Kasumi-1 (cell line): ENCODE measurements around the gene SLC11A1.

Source experiments
- DNase-seq, 2 experiments: peaks; one replicate each; lab custom pipeline; 2025; lab: John Stamatoyannopoulos, UW

Gene SLC11A1

GRCh38 chr2:218405086-218405745 is 23.1 kb downstream of the SLC11A1 start:
- no peak for DNase-seq

GRCh38 chr2:218405746-218406208 is 23.7 kb downstream of the SLC11A1 start:
- peak in 1 of 2 experiments; percentile 1 for DNase-seq

GRCh38 chr2:218406209-218406948 is 24.3 kb downstream of the SLC11A1 start:
- peak; percentile 91 to 92 for DNase-seq

- peak; percentile 45 to 70 for DNase-seq
These were observed 25.0 kb downstream of the SLC11A1 start for GRCh38 chr2:218406949-218407618.

GRCh38 chr2:218407717-218408116 is 25.6 kb downstream of the SLC11A1 start:
- no peak for DNase-seq

- no peak for DNase-seq
These were observed 36.2 kb downstream of the SLC11A1 start for GRCh38 chr2:218418321-218418716.

- DNase-seq: no peak
These were observed 36.8 kb downstream of the SLC11A1 start, which contains the start of gene VIL1 for GRCh38 chr2:218418717-218419458. Gene VIL1 (plus strand): TSS chr2:218419123. CDS start chr2:218423779, 4,656 bp downstream.

- no peak for DNase-seq
These were observed 37.6 kb downstream of the SLC11A1 start for GRCh38 chr2:218419630-218420216.

GRCh38 chr2:218421027-218421426 is 39.0 kb downstream of the SLC11A1 start:
- DNase-seq: no peak

GRCh38 chr2:218422403-218423086 is 40.5 kb downstream of the SLC11A1 start:
- DNase-seq: no peak

GRCh38 chr2:218423584-218423983 is 41.5 kb downstream of the SLC11A1 start:
- DNase-seq: no peak

GRCh38 chr2:218425531-218425930 is 43.5 kb downstream of the SLC11A1 start:
- no peak for DNase-seq

GRCh38 chr2:218427741-218428140 is 45.7 kb downstream of the SLC11A1 start:
- no peak for DNase-seq

GRCh38 chr2:218428846-218429558 is 46.9 kb downstream of the SLC11A1 start:
- DNase-seq: no peak

- no peak for DNase-seq
These were observed 48.0 kb downstream of the SLC11A1 start for GRCh38 chr2:218429911-218430692.

- no peak for DNase-seq
These were observed 48.6 kb downstream of the SLC11A1 start for GRCh38 chr2:218430721-218431120.

GRCh38 chr2:218431878-218432277 is 49.8 kb downstream of the SLC11A1 start:
- DNase-seq: no peak

GRCh38 chr2:218432676-218433365 is 50.7 kb downstream of the SLC11A1 start:
- DNase-seq: no peak

- no peak for DNase-seq
These were observed 52.4 kb downstream of the SLC11A1 start for GRCh38 chr2:218434456-218434855.
